Renal pelvis (tissue), 4 donors: ENCODE data around the gene S1PR1. TPM values are rescaled to one million over a fixed set of nuclear protein-coding genes. Genes with fewer than 3 reads are reported as not detected.

ENCODE experiments used
- DNase-seq: peaks from one replicate; pipeline ENCODE4 v3.0.0-alpha.2; 2013
- polyA plus RNA-seq, 3 donors: library from polyadenylated mRNA; unstranded; fragments of 120-200 nt; gene quantifications; one replicate each; pipeline ENCODE4 v1.2.1, GENCODE V29; 2013; ENCODE audit not compliant: insufficient read length in 3 of 3

The S1PR1 gene
- polyA plus RNA-seq, 3 donors, result 17.1 to 22.0 (median 17.2) TPM

- DNase-seq, result no peak
These were observed 5.7 kb downstream of the S1PR1 start for GRCh38 chr1:101242324-101243050.

GRCh38 chr1:101243751-101244150 lies 6.9 kb downstream of the S1PR1 start:
- DNase-seq, result no peak

- no peak for DNase-seq
These were observed 8.0 kb downstream of the S1PR1 start for GRCh38 chr1:101244842-101245241.

- DNase-seq, result no peak
These were observed 8.6 kb downstream of the S1PR1 start for GRCh38 chr1:101245246-101245927.

GRCh38 chr1:101247404-101248287 lies 10.8 kb downstream of the S1PR1 start:
- DNase-seq, result no peak

GRCh38 chr1:101250222-101250621 lies 13.4 kb downstream of the S1PR1 start:
- no peak for DNase-seq

GRCh38 chr1:101250656-101251272 lies 13.9 kb downstream of the S1PR1 start:
- DNase-seq, result no peak

- DNase-seq, result no peak
These were observed 14.7 kb downstream of the S1PR1 start for GRCh38 chr1:101251504-101251903.

GRCh38 chr1:101253976-101254674 lies 17.3 kb downstream of the S1PR1 start:
- peak; percentile 57 for DNase-seq

GRCh38 chr1:101257500-101258325 lies 20.9 kb downstream of the S1PR1 start:
- DNase-seq, result no peak

- no peak for DNase-seq
These were observed 22.9 kb downstream of the S1PR1 start for GRCh38 chr1:101259744-101260148.

GRCh38 chr1:101260556-101261350 lies 23.9 kb downstream of the S1PR1 start:
- no peak for DNase-seq

- no peak for DNase-seq
These were observed 24.8 kb downstream of the S1PR1 start for GRCh38 chr1:101261623-101262022.

- no peak for DNase-seq
These were observed 25.2 kb downstream of the S1PR1 start for GRCh38 chr1:101262060-101262459.

GRCh38 chr1:101262630-101263348 lies 26.0 kb downstream of the S1PR1 start:
- no peak for DNase-seq

- no peak for DNase-seq
These were observed 27.9 kb downstream of the S1PR1 start for GRCh38 chr1:101264697-101265096.

- DNase-seq, result no peak
These were observed 28.9 kb downstream of the S1PR1 start for GRCh38 chr1:101265684-101266083.

- no peak for DNase-seq
These were observed 30.3 kb downstream of the S1PR1 start for GRCh38 chr1:101267082-101267481.

GRCh38 chr1:101268893-101269292 lies 32.1 kb downstream of the S1PR1 start:
- no peak for DNase-seq
